Spleen (tissue), 11 donors: ENCODE measurements around the gene SEPTIN11. TPM values are rescaled to one million over a fixed set of nuclear protein-coding genes. Genes with fewer than 3 reads are reported as not detected.

Experiments
- DNase-seq: peaks from one replicate; pipeline ENCODE4 v3.0.0-alpha.2; 2020
- H3K27ac ChIP-seq, 8 donors: fragments of 200-600 bp; sonication (generic) in 7 of 8; 1 replicate in 4 of 8; 2 replicates in 4 of 8; pipeline versions ENCODE4 v1.5.0 to v1.8.0; 2016 to 2021; ENCODE audit warnings: inconsistent platforms in 4 of 8, mild to moderate bottlenecking in 4 of 8, moderate library complexity in 1 of 8
- H3K27me3 ChIP-seq, 7 donors: fragments of 200-600 bp; sonication (generic) in 6 of 7; replicated peaks in 1 of 7; 1 replicate in 4 of 7; 2 replicates in 3 of 7; pipeline versions ENCODE4 v1.5.0 to v1.8.0; 2016 to 2021; ENCODE audit warnings: inconsistent platforms in 3 of 7, mild to moderate bottlenecking in 1 of 7
- H3K36me3 ChIP-seq, 6 donors: fragments of 200-600 bp; sonication (generic) in 5 of 6; 1 replicate in 4 of 6; 2 replicates in 2 of 6; pipeline versions ENCODE4 v1.5.0 to v1.8.0; 2016 to 2021; ENCODE audit warnings: inconsistent platforms in 2 of 6
- H3K4me1 ChIP-seq, 6 donors: fragments of 200-600 bp; sonication (generic) in 5 of 6; 1 replicate in 3 of 6; 2 replicates in 3 of 6; pipeline versions ENCODE4 v1.5.0 to v1.8.0; 2016 to 2021; ENCODE audit warnings: inconsistent platforms in 3 of 6
- H3K4me3 ChIP-seq, 8 donors: fragments of 200-600 bp; sonication (generic) in 7 of 8; 1 replicate in 4 of 8; 2 replicates in 4 of 8; pipeline versions ENCODE4 v1.5.0 to v1.8.0; 2016 to 2021; ENCODE audit warnings: inconsistent platforms in 4 of 8, mild to moderate bottlenecking in 4 of 8, moderate library complexity in 2 of 8
- H3K9me3 ChIP-seq, 8 donors: fragments of 200-600 bp; sonication (generic) in 7 of 8; 1 replicate in 4 of 8; 2 replicates in 4 of 8; pipeline versions ENCODE4 v1.5.0 to v1.8.0; 2016 to 2021; ENCODE audit warnings: inconsistent platforms in 4 of 8
- CTCF ChIP-seq, 11 experiments: fragments of 200-600 bp in 7 of 11; fragments of 450-650 bp in 4 of 11; sonication (generic) in 4 of 11; IDR thresholded peaks in 8 of 11; conservative IDR thresholded peaks in 3 of 11; 1 replicate in 7 of 11; 2 replicates in 4 of 11; pipeline versions ENCODE4 v1.4.0 to v1.8.0; 2016 to 2021; ENCODE audit warnings: antibody characterized with exemption in 11 of 11, inconsistent platforms in 4 of 11, mild to moderate bottlenecking in 1 of 11
- POLR2A ChIP-seq, 3 donors: fragments of 450-650 bp; IDR thresholded peaks; one replicate each; pipeline ENCODE4 v1.5.1; 2017; ENCODE audit warnings: antibody characterized with exemption in 3 of 3, mild to moderate bottlenecking in 1 of 3
- POLR2AphosphoS5 ChIP-seq, 3 donors: sonication (generic); formaldehyde crosslinking; IDR thresholded peaks; one replicate each; pipeline ENCODE4 v1.5.1; 2017; ENCODE audit warnings: antibody characterized with exemption in 3 of 3
- WGBS, 5 donors: extraction: QIAGEN DNeasy Blood & Tissue Kit in 3 of 5; methylation state at CpG; one replicate each; pipeline versions ENCODE4 v1.1.5 to v1.1.7; 2013 to 2018; 5-methylcytosine and 5-hydroxymethylcytosine counted together
- intact Hi-C: fragments of 100-400 bp; cut with DNase I; formaldehyde crosslinking; loops from one replicate; pipeline ENCODE4 v1.15.0; 2023; ENCODE audit warnings: low total_unique reads
- polyA plus RNA-seq, 3 donors: library from polyadenylated mRNA; stranded (reverse); fragments of 200-250 nt; gene quantifications; one replicate each; pipeline ENCODE4 v1.2.1, GENCODE V29; 2013
- total RNA-seq, 7 donors: library from RNA; depleted of rRNA in 3 of 7; stranded (reverse); fragments of >200 nt in 3 of 7; fragmentation: NEBNext Ultra II Directional in 4 of 7; extraction: Animal tissue kit (Norgen Biotek cat#: 25700) in 4 of 7; gene quantifications; one replicate each; pipeline versions ENCODE4 v1.1.0 to v1.2.1, GENCODE V29; 2016 to 2021
- donor health status: healthy with polysubstance abuse.
- donor health status: DM: no; HTN: no; CAD: no; lungs with moderate emphysema.
- donor health status: DM: no; HTN: no; CAD: no.
- donor health status: Bipolar disorder and iron deficiency.
- donor health status: healthy.
- donor health status: DM: no; HTN: no; CAD: no.
- donor health status: DM: yes; HTN: yes; CAD: no.

SEPTIN11 gene
- total and polyA plus RNA-seq, 10 donors: 9.7 to 91.9 (median 53.3) TPM

DNA sequence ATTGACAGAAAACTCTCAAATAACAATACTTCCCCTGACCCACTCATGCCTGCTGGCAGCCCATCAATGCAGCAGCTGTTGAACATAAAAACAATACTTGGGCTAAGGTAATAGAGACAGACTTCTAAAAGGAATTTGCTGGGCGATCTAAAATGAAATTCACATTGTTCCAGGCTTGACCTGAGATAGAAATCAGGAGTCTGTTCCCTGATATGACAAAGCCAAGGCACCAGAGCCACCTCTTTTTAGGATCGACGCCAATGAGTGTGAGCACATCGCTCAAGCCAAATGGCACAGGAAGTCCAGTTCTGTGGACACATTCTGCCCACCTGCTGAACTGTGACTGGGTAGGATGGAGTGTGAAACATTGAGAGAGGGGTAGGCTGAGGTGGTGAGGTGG lies 4.9 kb downstream of the SEPTIN11 start:
- Histone ChIP-seq H3K4me3 (no peak overlapping the region), H3K27ac (no peak overlapping the region), H3K36me3 (no peaks in the 10 kb centered on the region), H3K27me3 (no peaks in the 10 kb centered on the region), H3K9me3 (no peaks in the 10 kb centered on the region), H3K4me1 (peaks cover 0 to 31% (median 15%) of the 10 kb centered on the region in 6 donors)
- WGBS, 5 donors: 86 to 97% (median 89%) methylated on average over 4 of the region's 4 CpGs
- DNase-seq: no peak
- TF ChIP-seq POLR2AphosphoS5 (IDR thresholded peaks at IDR 0.05) (no peak), POLR2A (IDR thresholded peaks at IDR 0.05) (no peak), CTCF (IDR thresholded peaks at IDR 0.05 in 8 of 11, conservative IDR thresholded peaks at IDR 0.05 in 3 of 11) (no peak)
- intact Hi-C loops: no loop called here

- no peak overlapping the region for H3K27ac ChIP-seq
- no peaks in the 10 kb centered on the region for H3K36me3 ChIP-seq
- H3K4me1 ChIP-seq: peaks cover 0 to 28% (median 15%) of the 10 kb centered on the region in 6 donors
- no peaks in the 10 kb centered on the region for H3K27me3 ChIP-seq
- H3K4me3 ChIP-seq: no peak overlapping the region
- TF ChIP-seq POLR2A (IDR thresholded peaks at IDR 0.05) (no peak), POLR2AphosphoS5 (IDR thresholded peaks at IDR 0.05) (no peak), CTCF (IDR thresholded peaks at IDR 0.05 in 8 of 11, conservative IDR thresholded peaks at IDR 0.05 in 3 of 11) (no peak)
- H3K9me3 ChIP-seq: no peaks in the 10 kb centered on the region
- 56 to 79% (median 70%) methylated on average over 1 of the region's 1 CpG for WGBS, 5 donors
- DNase-seq: no peak
- intact Hi-C loops: no loop called here
Measured at GRCh38 chr4:76955182-76955581, 5.6 kb downstream of the SEPTIN11 start.

DNA sequence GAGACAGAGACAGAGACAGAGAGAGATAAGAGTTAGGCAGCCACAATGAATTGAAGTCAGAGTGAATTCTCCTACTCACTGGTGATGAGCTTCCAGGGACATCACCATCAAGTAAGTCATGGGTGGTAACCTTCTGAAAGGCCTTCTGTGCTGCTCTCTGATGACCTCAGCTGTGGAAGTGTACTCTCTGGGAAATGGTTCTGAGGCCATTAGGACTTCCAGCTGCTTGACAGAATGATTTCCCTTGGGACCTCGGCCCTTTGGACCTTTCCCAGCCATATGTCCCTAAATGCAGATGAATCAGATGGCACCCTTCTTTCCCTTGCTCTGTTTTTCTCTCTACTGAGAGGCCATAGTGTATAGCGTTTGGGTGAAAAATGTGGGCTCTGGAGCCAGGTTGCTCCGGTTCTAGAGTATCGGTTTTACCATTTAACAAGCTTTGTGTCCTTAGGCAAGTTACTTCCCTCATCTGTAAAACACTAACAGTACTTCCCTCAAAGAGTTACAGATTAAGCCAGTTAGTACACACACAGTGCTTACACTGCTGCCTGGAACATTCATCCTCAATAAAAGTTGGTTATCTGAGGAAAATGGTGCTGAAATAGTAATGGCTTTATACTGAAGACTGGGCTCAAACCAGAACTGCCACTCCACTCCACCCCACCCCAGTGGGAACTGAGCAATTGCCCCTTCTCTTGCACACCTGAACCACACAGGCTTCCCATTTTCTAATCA lies 7.6 kb downstream of the SEPTIN11 start:
- WGBS, 5 donors: 63 to 90% (median 87%) methylated on average over 4 of the region's 4 CpGs
- TF ChIP-seq CTCF (IDR thresholded peaks at IDR 0.05 in 8 of 11, conservative IDR thresholded peaks at IDR 0.05 in 3 of 11) (no peak), POLR2A (IDR thresholded peaks at IDR 0.05) (no peak), POLR2AphosphoS5 (IDR thresholded peaks at IDR 0.05) (no peak)
- no peak overlapping the region for H3K4me3 ChIP-seq

DNA sequence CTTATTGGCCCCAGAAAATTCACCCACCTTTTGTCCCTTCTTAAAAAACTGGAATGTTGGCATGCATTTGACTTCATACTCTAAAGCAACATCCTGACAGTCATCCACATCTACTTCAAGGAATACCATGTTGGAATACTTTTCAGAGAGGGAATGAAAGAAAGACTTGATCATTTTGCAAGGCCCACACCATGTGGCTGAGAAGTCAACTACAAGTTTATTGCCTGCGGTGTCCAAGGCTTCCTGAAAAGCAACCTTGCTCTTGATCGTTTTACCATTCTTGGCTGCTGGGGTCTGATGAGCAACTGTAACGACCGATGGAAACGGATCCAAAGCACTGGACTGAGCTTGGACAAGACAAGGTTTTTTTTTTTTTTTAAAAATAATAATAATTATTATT lies 9.3 kb downstream of the SEPTIN11 start:
- no peak overlapping the region for H3K4me3 ChIP-seq
- no peaks in the 10 kb centered on the region for H3K36me3 ChIP-seq
- DNase-seq: no peak
- no peak overlapping the region for H3K27ac ChIP-seq
- H3K27me3 ChIP-seq: no peaks in the 10 kb centered on the region
- no peaks in the 10 kb centered on the region for H3K9me3 ChIP-seq
- H3K4me1 ChIP-seq: peaks cover 0 to 3% (median 0%) of the 10 kb centered on the region in 6 donors
- TF ChIP-seq POLR2A (IDR thresholded peaks at IDR 0.05): no peak
- no peak for TF ChIP-seq POLR2AphosphoS5 (IDR thresholded peaks at IDR 0.05)
- no peak for TF ChIP-seq CTCF (IDR thresholded peaks at IDR 0.05 in 8 of 11, conservative IDR thresholded peaks at IDR 0.05 in 3 of 11)
- WGBS, 5 donors: 94 to 100% (median 98%) methylated on average over 5 of the region's 5 CpGs
- intact Hi-C loops: no loop called here

More for the DNA sequence above, 7.6 kb downstream of the SEPTIN11 start:
- no peak overlapping the region for H3K27ac ChIP-seq
- intact Hi-C loops: no loop called here
- H3K36me3 ChIP-seq: no peaks in the 10 kb centered on the region
- H3K9me3 ChIP-seq: no peaks in the 10 kb centered on the region
- peaks cover 0 to 8% (median 0%) of the 10 kb centered on the region in 6 donors for H3K4me1 ChIP-seq
- no peaks in the 10 kb centered on the region for H3K27me3 ChIP-seq
- DNase-seq: no peak
